OCI-LY3 (cell line): ENCODE results near the gene RBM20.

Experiments used
- H2AFZ ChIP-seq: fragments of 200-600, 300-600 bp; shearing (Covaris generic); 2 replicates; pipeline ENCODE4 v1.6.0; 2014; ENCODE audit warnings: antibody characterized with exemption, low read depth, low read length
- H3K27ac ChIP-seq: fragments of 200-600, 300-600 bp; sonication (generic); 2 replicates; pipeline ENCODE4 v1.5.1; 2014; ENCODE audit warnings: mild to moderate bottlenecking, low read length, moderate library complexity, mixed read lengths
- H3K27me3 ChIP-seq: fragments of 200-600, 300-600 bp; sonication (generic); 2 replicates; pipeline ENCODE4 v1.6.1; 2014; ENCODE audit warnings: low read depth, low read length, mixed read lengths
- H3K36me3 ChIP-seq: fragments of 200-600, 300-600 bp; sonication (generic); replicated peaks from 2 replicates; pipeline ENCODE3; 2014; ENCODE audit warnings: low read depth, low read length, mixed read lengths
- H3K4me1 ChIP-seq: fragments of 300-600, 200-600 bp; sonication (generic); 2 replicates; pipeline ENCODE4 v1.6.1; 2014; ENCODE audit warnings: low read length, mixed read lengths
- H3K4me2 ChIP-seq: fragments of 200-600, 300-600 bp; sonication (generic); 2 replicates; pipeline ENCODE4 v1.6.1; 2014; ENCODE audit warnings: low read length, mixed read lengths
- H3K4me3 ChIP-seq: fragments of 300-600, 200-600 bp; sonication (generic); 2 replicates; pipeline ENCODE4 v1.5.1; 2014; ENCODE audit warnings: antibody characterized with exemption, mild to moderate bottlenecking, low read length, moderate library complexity
- H3K79me2 ChIP-seq: fragments of 300-600, 200-600 bp; shearing (Covaris generic); 2 replicates; pipeline ENCODE4 v1.6.1; 2014; ENCODE audit warnings: mild to moderate bottlenecking, low read length, mixed read lengths
- H3K9ac ChIP-seq: fragments of 300-600, 200-600 bp; shearing (Covaris generic); 2 replicates; pipeline ENCODE4 v1.6.0; 2014; ENCODE audit warnings: mild to moderate bottlenecking, low read length, moderate library complexity
- H3K9me3 ChIP-seq: fragments of 200-600, 300-600 bp; shearing (Covaris generic); 2 replicates; pipeline ENCODE4 v1.6.1; 2014; ENCODE audit warnings: low read length, mixed read lengths; ENCODE audit not compliant: insufficient read depth
- H4K20me1 ChIP-seq: fragments of 200-600, 300-600 bp; sonication (generic); 2 replicates; pipeline ENCODE4 v1.6.1; 2016; ENCODE audit warnings: low read length, mixed read lengths; ENCODE audit not compliant: insufficient read depth
- CTCF ChIP-seq: fragments of 200-600, 300-600 bp; sonication (generic); IDR thresholded peaks from 2 replicates; pipeline ENCODE4 v1.5.1; 2014; ENCODE audit warnings: antibody characterized with exemption, low read length, low read depth
- EZH2phosphoT487 ChIP-seq: fragments of 200-600 bp; shearing (Covaris generic); IDR thresholded peaks from 2 replicates; pipeline ENCODE4 v1.6.1; 2018; ENCODE audit warnings: antibody characterized with exemption, mixed run types, low read depth

Gene RBM20

DNA sequence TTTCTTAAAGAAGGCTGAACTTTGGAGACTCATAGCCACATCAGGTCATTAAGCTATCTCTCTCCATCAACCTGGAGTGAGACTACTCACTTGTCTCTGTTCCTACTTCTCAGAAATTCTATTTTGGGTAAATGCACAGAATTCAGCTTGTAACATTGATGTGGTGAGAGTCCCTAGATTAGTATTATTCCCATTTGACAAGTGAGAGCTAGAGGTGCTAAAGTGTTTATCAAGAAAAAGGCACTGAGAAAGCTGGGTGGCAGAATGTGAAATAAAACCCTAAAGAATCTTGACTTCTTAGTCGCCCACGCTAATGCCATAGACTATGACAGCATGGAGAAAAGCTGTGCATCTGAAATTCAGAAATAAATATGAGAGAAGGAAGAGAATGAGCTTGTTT, 154.2 kb downstream of the RBM20 start:
- no peak overlapping the region for H3K27ac ChIP-seq
- no peaks in the 10 kb centered on the region for H3K36me3 ChIP-seq
- no peak overlapping the region for H3K4me2 ChIP-seq
- no peak overlapping the region for H2AFZ ChIP-seq
- TF ChIP-seq CTCF (no peak), EZH2phosphoT487 (no peak)
- no peaks in the 10 kb centered on the region for H4K20me1 ChIP-seq
- H3K9ac ChIP-seq, result no peak overlapping the region
- H3K9me3 ChIP-seq, result no peaks in the 10 kb centered on the region
- H3K4me1 ChIP-seq, result peaks cover 16% of the 10 kb centered on the region
- H3K79me2 ChIP-seq, result no peaks in the 10 kb centered on the region
- no peak overlapping the region for H3K4me3 ChIP-seq
- no peaks in the 10 kb centered on the region for H3K27me3 ChIP-seq

- H3K9ac ChIP-seq, result no peak overlapping the region
- no peaks in the 10 kb centered on the region for H3K9me3 ChIP-seq
- no peaks in the 10 kb centered on the region for H3K36me3 ChIP-seq
- H3K27ac ChIP-seq, result no peak overlapping the region
- H3K27me3 ChIP-seq, result no peaks in the 10 kb centered on the region
- H3K4me2 ChIP-seq, result peak overlapping the region; percentile 83; the same call in 1 of the 2 replicates
- no peaks in the 10 kb centered on the region for H4K20me1 ChIP-seq
- no peak for TF ChIP-seq CTCF
- TF ChIP-seq EZH2phosphoT487, result no peak
- H2AFZ ChIP-seq, result no peak overlapping the region
- H3K79me2 ChIP-seq, result no peaks in the 10 kb centered on the region
- H3K4me1 ChIP-seq, result peaks cover 25% of the 10 kb centered on the region
- no peak overlapping the region for H3K4me3 ChIP-seq
Measured at GRCh38 chr10:110802090-110802489, 158.0 kb downstream of the RBM20 start.

- no peaks in the 10 kb centered on the region for H3K9me3 ChIP-seq
- peak overlapping the region; percentile 49 for H3K4me3 ChIP-seq
- H4K20me1 ChIP-seq, result no peaks in the 10 kb centered on the region
- TF ChIP-seq CTCF (no peak), EZH2phosphoT487 (no peak)
- peak overlapping the region; percentile 83 for H3K4me2 ChIP-seq
- no peak overlapping the region for H2AFZ ChIP-seq
- no peak overlapping the region for H3K9ac ChIP-seq
- H3K27ac ChIP-seq, result no peak overlapping the region
- H3K4me1 ChIP-seq, result peaks cover 25% of the 10 kb centered on the region
- no peaks in the 10 kb centered on the region for H3K79me2 ChIP-seq
- H3K36me3 ChIP-seq, result no peaks in the 10 kb centered on the region
- no peaks in the 10 kb centered on the region for H3K27me3 ChIP-seq
Measured at GRCh38 chr10:110802551-110803238, 158.6 kb downstream of the RBM20 start.

- no peaks in the 10 kb centered on the region for H3K9me3 ChIP-seq
- H3K4me2 ChIP-seq, result peak overlapping the region; percentile 83
- TF ChIP-seq CTCF (no peak), EZH2phosphoT487 (no peak)
- H3K4me3 ChIP-seq, result peak overlapping the region; percentile 49
- H3K9ac ChIP-seq, result no peak overlapping the region
- no peaks in the 10 kb centered on the region for H3K27me3 ChIP-seq
- no peak overlapping the region for H2AFZ ChIP-seq
- no peaks in the 10 kb centered on the region for H3K36me3 ChIP-seq
- no peaks in the 10 kb centered on the region for H3K79me2 ChIP-seq
- H3K27ac ChIP-seq, result no peak overlapping the region
- peaks cover 25% of the 10 kb centered on the region for H3K4me1 ChIP-seq
- H4K20me1 ChIP-seq, result no peaks in the 10 kb centered on the region
Measured at GRCh38 chr10:110803239-110803749, 159.2 kb downstream of the RBM20 start.
